WERI-Rb-1 (cell line): ENCODE measurements around the gene TCTN3.

ENCODE experiments used
- DNase-seq: peaks from one replicate; pipeline ENCODE4 v3.0.0-alpha.2; 2020
- H3K27ac ChIP-seq: fragments of 250-450 bp; sonication (Bioruptor Pico); 2 replicates; pipeline ENCODE4 v1.5.1; 2020; ENCODE audit warnings: mild to moderate bottlenecking, moderate library complexity
- H3K27me3 ChIP-seq: fragments of 250-450 bp; sonication (Bioruptor Pico); 2 replicates; pipeline ENCODE4 v1.5.1; 2021; ENCODE audit warnings: mild to moderate bottlenecking, low read depth, moderate library complexity; ENCODE audit not compliant: insufficient read depth, severe bottlenecking
- H3K36me3 ChIP-seq: fragments of 250-450 bp; sonication (Bioruptor Pico); 2 replicates; pipeline ENCODE4 v1.5.1; 2020; ENCODE audit warnings: mild to moderate bottlenecking, moderate library complexity
- H3K4me3 ChIP-seq: 2 replicates; pipeline ENCODE4 v1.5.1; 2011; ENCODE audit warnings: low read depth, mild to moderate bottlenecking, control low read depth, low read length
- H3K9me3 ChIP-seq: fragments of 250-450 bp; sonication (Bioruptor Pico); 2 replicates; pipeline ENCODE4 v1.5.1; 2021; ENCODE audit warnings: mild to moderate bottlenecking, moderate library complexity; ENCODE audit not compliant: severe bottlenecking
- TF ChIP-seq, protein P1 (sequence below): IDR thresholded peaks from 2 replicates; pipeline ENCODE4 v1.5.1; 2011; ENCODE audit warnings: low read depth, mild to moderate bottlenecking, control low read depth, inconsistent platforms, low read length

Gene TCTN3

GRCh38 chr10:95711492-95711891 lies 17.8 kb upstream of the TCTN3 start:
- Histone ChIP-seq H3K27me3 (no peaks in the 10 kb centered on the region), H3K27ac (no peak overlapping the region), H3K4me3 (no peak overlapping the region), H3K36me3 (no peaks in the 10 kb centered on the region), H3K9me3 (no peaks in the 10 kb centered on the region)
- DNase-seq, result no peak
- TF ChIP-seq, protein P1, sequence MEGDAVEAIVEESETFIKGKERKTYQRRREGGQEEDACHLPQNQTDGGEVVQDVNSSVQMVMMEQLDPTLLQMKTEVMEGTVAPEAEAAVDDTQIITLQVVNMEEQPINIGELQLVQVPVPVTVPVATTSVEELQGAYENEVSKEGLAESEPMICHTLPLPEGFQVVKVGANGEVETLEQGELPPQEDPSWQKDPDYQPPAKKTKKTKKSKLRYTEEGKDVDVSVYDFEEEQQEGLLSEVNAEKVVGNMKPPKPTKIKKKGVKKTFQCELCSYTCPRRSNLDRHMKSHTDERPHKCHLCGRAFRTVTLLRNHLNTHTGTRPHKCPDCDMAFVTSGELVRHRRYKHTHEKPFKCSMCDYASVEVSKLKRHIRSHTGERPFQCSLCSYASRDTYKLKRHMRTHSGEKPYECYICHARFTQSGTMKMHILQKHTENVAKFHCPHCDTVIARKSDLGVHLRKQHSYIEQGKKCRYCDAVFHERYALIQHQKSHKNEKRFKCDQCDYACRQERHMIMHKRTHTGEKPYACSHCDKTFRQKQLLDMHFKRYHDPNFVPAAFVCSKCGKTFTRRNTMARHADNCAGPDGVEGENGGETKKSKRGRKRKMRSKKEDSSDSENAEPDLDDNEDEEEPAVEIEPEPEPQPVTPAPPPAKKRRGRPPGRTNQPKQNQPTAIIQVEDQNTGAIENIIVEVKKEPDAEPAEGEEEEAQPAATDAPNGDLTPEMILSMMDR, result no peak

DNA sequence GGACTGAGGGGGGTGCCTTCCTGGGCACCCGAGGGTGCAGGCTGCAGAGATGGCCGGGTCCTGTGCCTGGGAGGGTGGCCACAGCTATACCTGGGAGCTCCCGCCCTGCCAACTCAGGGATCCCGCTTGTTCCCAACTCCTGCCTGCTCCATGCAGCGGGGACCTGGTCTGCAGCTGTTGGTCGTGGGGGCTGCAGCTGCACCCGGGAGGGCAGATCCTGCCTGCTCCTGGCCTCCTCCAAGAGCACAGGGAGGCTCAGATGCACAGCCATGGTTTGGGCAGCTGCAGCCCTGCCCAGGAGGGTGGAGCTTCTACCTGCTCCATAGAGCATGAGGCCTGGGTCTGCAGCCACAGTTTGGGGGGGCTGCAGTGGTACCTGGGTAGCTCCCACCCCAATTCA lies 13.3 kb upstream of the TCTN3 start:
- no peak overlapping the region for H3K4me3 ChIP-seq
- DNase-seq, result no peak
- TF ChIP-seq, protein P1, result no peak
- H3K36me3 ChIP-seq, result no peaks in the 10 kb centered on the region
- no peaks in the 10 kb centered on the region for H3K9me3 ChIP-seq
- no peak overlapping the region for H3K27ac ChIP-seq
- no peaks in the 10 kb centered on the region for H3K27me3 ChIP-seq

GRCh38 chr10:95706573-95706972 lies 12.8 kb upstream of the TCTN3 start:
- H3K9me3 ChIP-seq, result no peaks in the 10 kb centered on the region
- no peaks in the 10 kb centered on the region for H3K36me3 ChIP-seq
- no peak overlapping the region for H3K27ac ChIP-seq
- no peaks in the 10 kb centered on the region for H3K27me3 ChIP-seq
- TF ChIP-seq, protein P1, result no peak
- H3K4me3 ChIP-seq, result no peak overlapping the region
- no peak for DNase-seq

GRCh38 chr10:95698415-95698814 lies 4.7 kb upstream of the TCTN3 start:
- Histone ChIP-seq H3K27ac (no peak overlapping the region), H3K4me3 (no peak overlapping the region), H3K9me3 (no peaks in the 10 kb centered on the region), H3K36me3 (no peaks in the 10 kb centered on the region), H3K27me3 (no peaks in the 10 kb centered on the region)
- no peak for DNase-seq
- TF ChIP-seq, protein P1, result no peak

- no peaks in the 10 kb centered on the region for H3K9me3 ChIP-seq
- H3K27me3 ChIP-seq, result no peaks in the 10 kb centered on the region
- no peaks in the 10 kb centered on the region for H3K36me3 ChIP-seq
- TF ChIP-seq, protein P1, result no peak
- no peak overlapping the region for H3K27ac ChIP-seq
- no peak overlapping the region for H3K4me3 ChIP-seq
- DNase-seq, result no peak
Observed at GRCh38 chr10:95697429-95697828, 3.7 kb upstream of the TCTN3 start.

- DNase-seq, result no peak
- Histone ChIP-seq H3K27me3 (no peaks in the 10 kb centered on the region), H3K36me3 (peaks cover 20% of the 10 kb centered on the region), H3K4me3 (peak overlapping the region; percentile 71), H3K9me3 (no peaks in the 10 kb centered on the region), H3K27ac (no peak overlapping the region)
- TF ChIP-seq, protein P1, result no peak
Observed at GRCh38 chr10:95694665-95695064, 938 bp upstream of the TCTN3 start.
